ENCODE results near the gene TOGARAM1. TPM values are rescaled to one million over a fixed set of nuclear protein-coding genes. Genes with fewer than 3 reads are reported as not detected.

The TOGARAM1 gene, protein sequence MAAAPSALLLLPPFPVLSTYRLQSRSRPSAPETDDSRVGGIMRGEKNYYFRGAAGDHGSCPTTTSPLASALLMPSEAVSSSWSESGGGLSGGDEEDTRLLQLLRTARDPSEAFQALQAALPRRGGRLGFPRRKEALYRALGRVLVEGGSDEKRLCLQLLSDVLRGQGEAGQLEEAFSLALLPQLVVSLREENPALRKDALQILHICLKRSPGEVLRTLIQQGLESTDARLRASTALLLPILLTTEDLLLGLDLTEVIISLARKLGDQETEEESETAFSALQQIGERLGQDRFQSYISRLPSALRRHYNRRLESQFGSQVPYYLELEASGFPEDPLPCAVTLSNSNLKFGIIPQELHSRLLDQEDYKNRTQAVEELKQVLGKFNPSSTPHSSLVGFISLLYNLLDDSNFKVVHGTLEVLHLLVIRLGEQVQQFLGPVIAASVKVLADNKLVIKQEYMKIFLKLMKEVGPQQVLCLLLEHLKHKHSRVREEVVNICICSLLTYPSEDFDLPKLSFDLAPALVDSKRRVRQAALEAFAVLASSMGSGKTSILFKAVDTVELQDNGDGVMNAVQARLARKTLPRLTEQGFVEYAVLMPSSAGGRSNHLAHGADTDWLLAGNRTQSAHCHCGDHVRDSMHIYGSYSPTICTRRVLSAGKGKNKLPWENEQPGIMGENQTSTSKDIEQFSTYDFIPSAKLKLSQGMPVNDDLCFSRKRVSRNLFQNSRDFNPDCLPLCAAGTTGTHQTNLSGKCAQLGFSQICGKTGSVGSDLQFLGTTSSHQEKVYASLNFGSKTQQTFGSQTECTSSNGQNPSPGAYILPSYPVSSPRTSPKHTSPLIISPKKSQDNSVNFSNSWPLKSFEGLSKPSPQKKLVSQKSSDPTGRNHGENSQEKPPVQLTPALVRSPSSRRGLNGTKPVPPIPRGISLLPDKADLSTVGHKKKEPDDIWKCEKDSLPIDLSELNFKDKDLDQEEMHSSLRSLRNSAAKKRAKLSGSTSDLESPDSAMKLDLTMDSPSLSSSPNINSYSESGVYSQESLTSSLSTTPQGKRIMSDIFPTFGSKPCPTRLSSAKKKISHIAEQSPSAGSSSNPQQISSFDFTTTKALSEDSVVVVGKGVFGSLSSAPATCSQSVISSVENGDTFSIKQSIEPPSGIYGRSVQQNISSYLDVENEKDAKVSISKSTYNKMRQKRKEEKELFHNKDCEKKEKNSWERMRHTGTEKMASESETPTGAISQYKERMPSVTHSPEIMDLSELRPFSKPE (N-terminal part only)
- 6.9 to 10.7 TPM (median 8.6 TPM) in 5 replicates for total RNA-seq (2022; extraction: Qiagen RNA extraction; ENCODE audit: low read depth)

GRCh38 chr14:44961554-44962333 is at the start of gene TOGARAM1, which contains the start of gene KLHL28:
Gene TOGARAM1 (plus strand): TSS chr14:44962190. CDS start chr14:44962422, 232 bp downstream.
Gene KLHL28 (minus strand): TSS chr14:44961947. CDS start chr14:44945928, 16,019 bp downstream.

GRCh38 chr14:45083976-45084722 is 122.2 kb downstream of the TOGARAM1 start, which contains the start of gene PRPF39:
Gene PRPF39 (plus strand): TSS chr14:45084116. CDS start chr14:45095240, 11,124 bp downstream.

Other genes with a start within 250 kb of the TOGARAM1 start
- gene KLHL28, start 243 bp upstream of the TOGARAM1 start, total RNA-seq (2022; extraction: Qiagen RNA extraction; ENCODE audit: low read depth) = 5.1 to 6.4 TPM (median 5.6 TPM) in 5 replicates
- 15.4 to 24.4 TPM (median 18.9 TPM) in 5 replicates for gene PRPF39, start 121.9 kb downstream of the TOGARAM1 start, total RNA-seq (2022; extraction: Qiagen RNA extraction; ENCODE audit: low read depth)
- 115 to 141 TPM (median 116 TPM) in 5 replicates for gene FKBP3, start 172.3 kb downstream of the TOGARAM1 start, total RNA-seq (2022; extraction: Qiagen RNA extraction; ENCODE audit: low read depth)
- 5.7 to 8.7 TPM (median 6.6 TPM) in 5 replicates for gene FANCM, start 173.7 kb downstream of the TOGARAM1 start, total RNA-seq (2022; extraction: Qiagen RNA extraction; ENCODE audit: low read depth)

Measured in A549 treated with CpdA at 1 μM for 4 hours (cell line).